GM18858 (cell line): ENCODE measurements around the gene NCAM1.

ENCODE experiments used
- ATAC-seq: cut with Tn5 transposase; IDR thresholded peaks from one replicate; pipeline ENCODE4 v1.9.1; 2021; ENCODE audit not compliant: unreplicated experiment

The NCAM1 gene

GRCh38 chr11:113247221-113247620, 286.0 kb downstream of the NCAM1 start:
- no peak for ATAC-seq

DNA sequence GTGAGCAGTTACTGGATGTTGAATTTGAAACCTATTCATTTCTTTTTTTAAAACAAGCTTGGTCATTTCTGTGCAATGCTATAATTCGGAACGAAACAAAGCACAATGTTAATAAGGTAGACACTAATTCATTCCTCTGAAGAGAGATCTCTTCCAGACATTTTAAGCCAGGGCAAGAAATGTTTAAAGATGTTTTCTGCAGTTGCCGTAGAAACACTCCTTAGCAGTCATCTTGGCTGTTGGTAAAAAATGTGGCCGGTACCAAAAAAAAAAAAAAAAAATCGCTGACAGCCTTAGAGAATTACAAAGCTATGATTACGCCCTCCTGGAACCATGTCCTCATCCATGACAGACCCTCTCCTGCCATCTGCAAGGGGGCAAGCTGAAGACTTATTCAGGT, 286.7 kb downstream of the NCAM1 start:
- no peak for ATAC-seq

- ATAC-seq = no peak
Measured at GRCh38 chr11:113248702-113249490, 287.7 kb downstream of the NCAM1 start.

- ATAC-seq = no peak
Measured at GRCh38 chr11:113249491-113249763, 288.2 kb downstream of the NCAM1 start.

- no peak for ATAC-seq
Measured at GRCh38 chr11:113249786-113250185, 288.6 kb downstream of the NCAM1 start.

- ATAC-seq = no peak
Measured at GRCh38 chr11:113251281-113251680, 290.1 kb downstream of the NCAM1 start.

GRCh38 chr11:113253406-113253805, 292.2 kb downstream of the NCAM1 start:
- ATAC-seq = no peak

DNA sequence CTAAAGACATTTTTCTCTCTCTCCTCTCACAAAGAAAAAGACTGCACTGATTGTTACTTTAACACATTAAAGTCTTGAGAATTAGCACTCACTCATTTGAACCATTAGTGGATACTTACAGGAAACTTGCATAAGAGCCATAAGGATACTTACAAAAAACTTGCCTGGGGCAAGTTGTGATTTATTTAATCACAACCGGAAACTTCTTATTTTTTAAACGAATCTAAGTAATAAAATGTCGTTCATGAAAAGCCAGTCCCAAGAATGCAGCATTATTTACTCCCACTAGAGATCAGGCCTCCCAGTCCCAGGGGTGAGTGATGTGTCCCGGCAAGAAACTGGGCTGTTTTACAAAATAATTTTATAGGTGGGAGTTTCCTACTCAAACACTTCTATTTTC, 293.9 kb downstream of the NCAM1 start:
- no peak for ATAC-seq

DNA sequence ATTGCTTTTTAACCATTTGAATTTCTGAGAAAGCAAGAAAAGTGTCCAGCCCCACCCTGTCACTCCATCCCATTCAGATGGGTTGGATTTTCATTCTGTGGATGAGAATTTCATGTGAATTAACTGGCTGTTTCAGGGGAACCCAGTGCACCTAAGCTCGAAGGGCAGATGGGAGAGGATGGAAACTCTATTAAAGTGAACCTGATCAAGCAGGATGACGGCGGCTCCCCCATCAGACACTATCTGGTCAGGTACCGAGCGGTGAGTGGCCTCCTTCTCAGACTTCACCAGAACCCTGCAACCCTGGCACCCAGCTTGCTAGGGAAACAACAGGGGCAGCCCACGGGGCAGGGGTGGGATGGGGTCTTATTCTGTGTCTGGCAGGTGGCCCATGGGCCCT, 294.5 kb downstream of the NCAM1 start:
- no peak for ATAC-seq

GRCh38 chr11:113256431-113257202, 295.4 kb downstream of the NCAM1 start:
- ATAC-seq = no peak

DNA sequence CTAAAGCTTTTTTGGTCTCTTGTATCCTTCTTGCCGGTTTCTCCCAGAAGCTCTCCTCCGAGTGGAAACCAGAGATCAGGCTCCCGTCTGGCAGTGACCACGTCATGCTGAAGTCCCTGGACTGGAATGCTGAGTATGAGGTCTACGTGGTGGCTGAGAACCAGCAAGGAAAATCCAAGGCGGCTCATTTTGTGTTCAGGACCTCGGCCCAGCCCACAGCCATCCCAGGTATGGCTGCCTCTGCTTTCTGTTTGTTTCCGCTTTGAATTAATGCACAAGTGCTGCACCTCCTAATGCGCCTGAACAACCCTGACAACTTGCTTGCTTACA, 298.8 kb downstream of the NCAM1 start:
- ATAC-seq = no peak

DNA sequence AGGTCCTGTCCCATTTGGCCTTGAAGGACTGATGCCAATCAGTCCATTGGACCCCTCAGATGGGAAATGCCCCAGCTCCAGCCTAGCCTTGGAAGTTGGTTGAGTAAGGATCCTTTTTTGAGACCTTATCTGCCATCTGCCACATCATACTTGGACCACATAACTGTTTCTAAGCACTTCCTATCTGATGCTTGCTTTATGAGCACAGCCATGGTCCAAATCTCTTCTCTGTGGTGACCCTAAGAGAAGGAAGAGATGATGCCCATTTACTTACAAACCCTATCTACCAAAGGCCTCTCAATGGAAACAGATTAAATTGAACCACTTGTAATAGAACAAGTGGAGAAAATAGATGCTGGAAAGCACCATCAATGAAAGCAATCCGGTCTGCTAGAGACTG, 299.3 kb downstream of the NCAM1 start:
- ATAC-seq = no peak

GRCh38 chr11:113261709-113262475, 300.7 kb downstream of the NCAM1 start:
- no peak for ATAC-seq

DNA sequence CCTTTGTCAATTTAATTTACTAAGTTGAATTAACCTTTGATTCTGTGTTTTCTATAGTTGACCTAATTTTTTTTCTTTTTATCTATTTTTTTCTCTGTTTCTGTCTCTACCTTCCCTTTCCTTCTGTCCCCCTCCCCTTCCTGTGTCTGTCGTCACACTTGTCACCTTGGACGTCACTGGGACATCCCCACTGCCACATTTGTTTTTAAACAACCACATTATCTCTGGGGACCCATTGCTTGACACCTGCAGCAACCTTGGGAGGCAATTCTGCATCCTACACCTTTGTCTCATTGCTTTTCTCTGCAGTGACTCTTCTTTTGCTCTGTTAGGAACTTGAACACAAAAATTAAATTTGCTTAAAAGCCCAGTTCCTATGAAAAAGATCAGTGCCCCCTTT, 301.4 kb downstream of the NCAM1 start:
- ATAC-seq = no peak

DNA sequence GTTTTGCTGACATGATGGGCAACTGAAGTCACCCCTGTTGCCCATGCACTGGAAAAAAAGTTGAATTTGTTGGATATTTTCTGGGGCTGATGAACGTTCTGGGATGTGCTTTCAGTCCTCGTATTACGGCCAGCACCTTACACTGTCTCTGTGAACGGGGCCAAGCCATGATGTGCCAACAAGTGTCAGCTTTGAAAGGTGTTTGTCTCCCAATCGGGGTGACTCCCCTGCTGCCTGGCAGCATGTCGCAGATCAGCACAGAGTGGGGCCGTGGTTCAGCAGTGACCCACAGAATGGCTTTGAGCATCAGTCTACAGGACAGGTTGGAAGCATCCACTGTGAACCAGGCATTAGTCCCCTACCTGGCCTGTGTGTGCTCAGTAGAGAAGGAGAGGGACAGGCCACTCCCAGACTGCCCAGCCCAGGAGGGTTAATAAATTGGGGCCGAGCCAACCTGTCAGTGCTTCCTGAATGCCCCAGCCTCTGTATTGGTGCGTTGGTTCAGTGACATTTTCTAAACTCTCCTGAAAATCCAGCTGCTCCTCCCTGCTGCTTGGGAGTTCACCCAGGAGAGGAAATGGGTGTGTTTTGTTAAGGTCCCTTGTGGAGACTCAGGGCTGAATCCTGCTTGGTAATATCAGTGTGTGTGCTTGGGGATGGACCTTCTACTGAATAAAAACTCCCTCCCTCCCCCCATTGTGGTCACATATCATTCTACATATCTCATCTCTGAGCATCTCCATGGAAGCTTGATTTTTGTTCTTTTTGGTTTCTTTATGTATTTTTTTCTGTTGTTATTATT, 302.4 kb downstream of the NCAM1 start:
- ATAC-seq = no peak

DNA sequence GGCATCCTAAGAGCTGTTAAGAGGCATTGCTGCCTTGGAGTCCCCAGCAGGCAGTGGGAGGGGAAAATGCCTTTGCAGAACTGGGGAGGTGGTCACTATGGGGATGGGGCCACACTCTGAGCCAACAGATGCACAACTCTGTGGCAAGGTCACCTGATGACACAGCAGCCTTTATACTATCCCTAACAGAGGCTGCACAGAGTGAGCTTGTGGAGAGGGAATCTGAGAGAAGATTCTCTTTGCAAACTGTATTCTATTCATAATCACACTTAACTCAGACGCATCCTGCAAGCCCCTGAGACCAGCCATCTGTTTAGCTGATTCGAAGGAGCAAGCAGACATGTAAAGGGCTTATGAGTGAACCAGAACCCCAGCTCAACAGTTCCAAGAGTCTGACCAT, 304.1 kb downstream of the NCAM1 start:
- no peak for ATAC-seq

GRCh38 chr11:113267493-113267892, 306.3 kb downstream of the NCAM1 start:
- no peak for ATAC-seq

- no peak for ATAC-seq
Measured at GRCh38 chr11:113269096-113269495, 307.9 kb downstream of the NCAM1 start.

DNA sequence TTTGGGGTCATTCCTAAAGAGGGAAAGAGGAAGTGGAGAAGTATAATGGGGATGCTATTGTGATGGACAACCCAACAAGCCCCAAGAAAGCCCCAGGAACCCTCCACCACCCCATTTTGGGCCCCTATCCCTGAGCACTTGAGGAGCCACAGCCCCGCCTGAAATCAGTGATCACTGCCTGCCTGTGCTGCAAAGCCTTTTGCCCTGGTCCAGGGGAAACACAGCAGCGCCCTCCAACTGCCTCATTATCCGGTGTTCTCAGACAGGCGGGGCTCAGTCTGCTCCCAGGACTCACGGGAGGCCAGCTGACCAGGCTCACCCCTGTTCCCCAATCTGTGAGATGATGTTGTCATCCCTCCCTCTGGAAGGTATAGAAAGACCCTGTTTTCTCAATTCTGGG, 308.4 kb downstream of the NCAM1 start:
- no peak for ATAC-seq

DNA sequence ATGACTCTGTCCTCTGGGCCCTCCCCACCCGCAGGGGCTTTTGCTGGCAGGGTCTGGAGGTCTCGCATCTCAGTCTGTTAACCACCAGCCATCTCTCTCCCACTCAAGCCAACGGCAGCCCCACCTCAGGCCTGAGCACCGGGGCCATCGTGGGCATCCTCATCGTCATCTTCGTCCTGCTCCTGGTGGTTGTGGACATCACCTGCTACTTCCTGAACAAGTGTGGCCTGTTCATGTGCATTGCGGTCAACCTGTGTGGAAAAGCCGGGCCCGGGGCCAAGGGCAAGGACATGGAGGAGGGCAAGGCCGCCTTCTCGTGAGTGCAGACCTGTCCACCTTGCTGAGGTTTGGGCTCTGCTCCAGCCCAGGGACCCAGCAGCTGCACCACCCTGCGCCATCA, 308.9 kb downstream of the NCAM1 start:
- ATAC-seq = no peak

- no peak for ATAC-seq
Measured at GRCh38 chr11:113271551-113272245, 310.5 kb downstream of the NCAM1 start.
